ENCODE measurements around the gene REEP6. TPM values are rescaled to one million over a fixed set of nuclear protein-coding genes. Genes with fewer than 3 reads are reported as not detected.
A peak's percentile ranks its signal among the peaks of the same experiment; 100 is the strongest.

Gene REEP6
- total RNA-seq, 1 experiment from 2014 or later = 10.5 TPM

- no peak overlapping the region for H4K91ac ChIP-seq (ENCODE audit: insufficient read length, low read depth, low read length)
- no peak overlapping the region for H2BK12ac ChIP-seq (ENCODE audit: insufficient read length, low read depth, low read length)
- H4K8ac ChIP-seq (replicated peaks; ENCODE audit: insufficient read length, low read depth, low read length) = no peak overlapping the region
- Mint-ChIP-seq H3K27ac (no peak overlapping the region), H3K36me3 (ENCODE audit: insufficient read depth in 1 of 3, low read depth in 3 of 3) (no peaks in the 10 kb centered on the region), H3K4me1 (peaks cover 13 to 20% of the 10 kb centered on the region in 2 experiments), H3K9me3 (peaks cover 0 to 4% of the 10 kb centered on the region in 2 experiments; a peak in 1 of 5 replicates), H3K4me3 (peak overlapping the region in 1 of 2 experiments; percentile 59; a peak in 3 of 5 replicates), H3K27me3 (ENCODE audit: low read depth) (peaks cover 67% of the 10 kb centered on the region)
- H3K9me3 ChIP-seq (ENCODE audit: control insufficient read depth, low read depth, low read length) = no peaks in the 10 kb centered on the region
- H3K9ac ChIP-seq (ENCODE audit: extremely low read depth, insufficient read length, low read length) = no peak overlapping the region
- no peaks in the 10 kb centered on the region for H3K79me1 ChIP-seq (ENCODE audit: insufficient read depth, low read depth, low read length, poor library complexity, severe bottlenecking)
- no peaks in the 10 kb centered on the region for H3K4me1 ChIP-seq (ENCODE audit: insufficient read depth, low read length)
- H3K23ac ChIP-seq (ENCODE audit: insufficient read length, low read depth, low read length) = no peak overlapping the region
- peaks cover 11% of the 10 kb centered on the region for H3K23me2 ChIP-seq (ENCODE audit: insufficient read length, low read depth, low read length, poor library complexity, severe bottlenecking)
- no peak overlapping the region for H3K4ac ChIP-seq (ENCODE audit: low read depth, low read length)
- no peak overlapping the region for H3K27ac ChIP-seq (ENCODE audit: insufficient read length, low read depth, low read length)
- H2BK20ac ChIP-seq (ENCODE audit: low read depth, low read length, poor library complexity, severe bottlenecking) = no peak overlapping the region
- peak overlapping the region; percentile 14 for H3K4me2 ChIP-seq (ENCODE audit: insufficient read depth, insufficient read length, low read length)
- H4K20me1 ChIP-seq (ENCODE audit: control insufficient read depth, insufficient read depth, insufficient read length) = no peaks in the 10 kb centered on the region
- H2BK120ac ChIP-seq (ENCODE audit: low read depth, low read length, poor library complexity, severe bottlenecking) = no peak overlapping the region
- H3K14ac ChIP-seq (ENCODE audit: insufficient read depth, low read length) = no peak overlapping the region
- H3T11ph ChIP-seq (ENCODE audit: low read length) = no peak overlapping the region
- no peak overlapping the region for H2BK15ac ChIP-seq (ENCODE audit: low read depth, low read length)
- H2AFZ ChIP-seq (ENCODE audit: low read length) = no peak overlapping the region
- no peak overlapping the region for H4K5ac ChIP-seq (ENCODE audit: insufficient read length, low read depth, low read length)
- H2AK5ac ChIP-seq (ENCODE audit: insufficient read length, low read length) = no peak overlapping the region
- no peak for DNase-seq
- H3K27me3 ChIP-seq (ENCODE audit: insufficient read depth, low read length) = no peaks in the 10 kb centered on the region
- no peak overlapping the region for H3K18ac ChIP-seq (ENCODE audit: insufficient read length, low read depth, low read length)
- no peaks in the 10 kb centered on the region for H3K79me2 ChIP-seq (ENCODE audit: insufficient read depth, low read length)
- no peak overlapping the region for H3K56ac ChIP-seq (ENCODE audit: insufficient read length, low read depth, low read length)
- H2BK5ac ChIP-seq (ENCODE audit: insufficient read length, low read length) = no peak overlapping the region
- no peak for TF ChIP-seq CTCF (conservative IDR thresholded peaks at IDR 0.05)
- WGBS (ENCODE audit: extremely low coverage, insufficient read length, low lambda C conversion rate) = no CpG with 5 or more reads among the region's 12 CpGs
These were observed 17.5 kb downstream of the REEP6 start for GRCh38 chr19:1508507-1508856.
